HepG2 (cell line): ENCODE results near the gene SDC1. TPM values are rescaled to one million over a fixed set of nuclear protein-coding genes. Genes with fewer than 3 reads are reported as not detected.

ENCODE experiments used
- ATAD3A ChIP-seq: sonication (generic); formaldehyde crosslinking; IDR thresholded peaks from 2 replicates; pipeline ENCODE4 v1.4.0; 2020; ENCODE audit warnings: missing genetic modification reagents
- FOSL2 ChIP-seq: sonication (generic); formaldehyde crosslinking; IDR thresholded peaks from 2 replicates; pipeline ENCODE4 v1.4.0; 2020; ENCODE audit warnings: missing genetic modification reagents
- GABPB1 ChIP-seq: IDR thresholded peaks from 2 replicates; pipeline ENCODE4 v1.6.1; 2016; ENCODE audit warnings: mild to moderate bottlenecking, missing genetic modification reagents, moderate library complexity, missing compliant biosample characterization
- GLI4 ChIP-seq: sonication (generic); formaldehyde crosslinking; IDR thresholded peaks from 2 replicates; pipeline ENCODE4 v1.5.1; 2020; ENCODE audit warnings: missing genetic modification reagents, mild to moderate bottlenecking, moderate library complexity, borderline replicate concordance
- HDAC2 ChIP-seq: sonication (generic); formaldehyde crosslinking; IDR thresholded peaks from 2 replicates; pipeline ENCODE4 v1.4.0; 2020; ENCODE audit warnings: missing genetic modification reagents
- HOXA3 ChIP-seq: sonication (generic); formaldehyde crosslinking; IDR thresholded peaks from 2 replicates; pipeline ENCODE4 v1.5.0; 2020; ENCODE audit warnings: missing genetic modification reagents
- IKZF1 ChIP-seq: fragments of 450-650 bp; IDR thresholded peaks from 2 replicates; pipeline ENCODE4 v1.7.1; 2016
- JUND ChIP-seq: sonication (generic); formaldehyde crosslinking; IDR thresholded peaks from 2 replicates; pipeline ENCODE4 v1.8.0; 2022; ENCODE audit warnings: mild to moderate bottlenecking, missing genetic modification reagents
- MAFF ChIP-seq: IDR thresholded peaks from 2 replicates; pipeline ENCODE4 v1.6.1; 2011; ENCODE audit warnings: low read depth, low read length, improper control_type of control experiment
- RORA ChIP-seq: sonication (generic); formaldehyde crosslinking; IDR thresholded peaks from 2 replicates; pipeline ENCODE4 v1.5.0; 2020; ENCODE audit warnings: mild to moderate bottlenecking, missing genetic modification reagents, moderate library complexity
- SOX13 ChIP-seq, 3 experiments: fragments of 450-650 bp in 1 of 3; sonication (generic) in 1 of 3; formaldehyde crosslinking in 1 of 3; IDR thresholded peaks in 2 of 3; conservative IDR thresholded peaks in 1 of 3; 2 replicates each; pipeline versions ENCODE4 v1.5.0 to v1.6.1; 2016 to 2020; ENCODE audit warnings: antibody characterized with exemption in 1 of 3, mild to moderate bottlenecking in 1 of 3, missing compliant biosample characterization in 1 of 3, missing genetic modification reagents in 1 of 3, moderate library complexity in 1 of 3
- TEAD3 ChIP-seq: optimal IDR thresholded peaks from 2 replicates; pipeline ENCODE3; 2016; ENCODE audit warnings: borderline replicate concordance
- ZFP90 ChIP-seq: sonication (generic); formaldehyde crosslinking; IDR thresholded peaks from 2 replicates; pipeline ENCODE4 v1.8.0; 2022; ENCODE audit warnings: missing genetic modification reagents, mild to moderate bottlenecking, inconsistent platforms, borderline replicate concordance
- ZNF382 ChIP-seq: sonication (generic); formaldehyde crosslinking; IDR thresholded peaks from 2 replicates; pipeline ENCODE4 v1.5.0; 2020; ENCODE audit warnings: missing genetic modification reagents, mild to moderate bottlenecking, borderline replicate concordance
- ZNF577 ChIP-seq: sonication (generic); formaldehyde crosslinking; IDR thresholded peaks from 2 replicates; pipeline ENCODE4 v1.4.0; 2020; ENCODE audit warnings: mild to moderate bottlenecking, low read depth, missing genetic modification reagents, borderline replicate concordance
- ZNF7 ChIP-seq: IDR thresholded peaks from 2 replicates; pipeline ENCODE4 v1.6.1; 2016; ENCODE audit warnings: missing biosample characterization, missing genetic modification reagents
- ZNF839 ChIP-seq: sonication (generic); formaldehyde crosslinking; IDR thresholded peaks from 2 replicates; pipeline ENCODE4 v1.4.0; 2020; ENCODE audit warnings: missing genetic modification reagents, mild to moderate bottlenecking, borderline replicate concordance
- ZSCAN29 ChIP-seq: sonication (generic); formaldehyde crosslinking; conservative IDR thresholded peaks from 2 replicates; pipeline ENCODE4 v1.4.0; 2020; ENCODE audit warnings: mild to moderate bottlenecking, missing genetic modification reagents
- polyA plus RNA-seq, 8 experiments: library from polyadenylated mRNA; depleted of rRNA in 3 of 8; stranded (reverse) in 7 of 8; unstranded in 1 of 8; fragments of >200 nt; fragmentation: Illumina TruSeq in 4 of 8; extraction: Trizol in 4 of 8; gene quantifications; 2 replicates each; pipeline versions ENCODE4 v1.2.1 to v1.2.3, GENCODE V29; 2011 to 2016; ENCODE audit warnings: low read depth in 4 of 8, missing spikeins in 1 of 8, mixed read lengths in 1 of 8; ENCODE audit not compliant: insufficient read depth in 1 of 8
- total RNA-seq, 5 experiments: library from RNA; depleted of rRNA; stranded (reverse); fragments of >200 nt; fragmentation: Illumina TruSeq; extraction: Trizol; gene quantifications; 2 replicates each; pipeline ENCODE4 v1.2.3, GENCODE V29; 2016; ENCODE audit warnings: low read depth in 1 of 5
- TF ChIP-seq, protein P1 (sequence below): sonication (generic); formaldehyde crosslinking; conservative IDR thresholded peaks from 2 replicates; pipeline ENCODE4 v1.4.0; 2020; ENCODE audit warnings: missing genetic modification reagents
- TF ChIP-seq, protein P2 (sequence below): sonication (generic); formaldehyde crosslinking; IDR thresholded peaks from 2 replicates; pipeline ENCODE4 v1.8.0; 2022; ENCODE audit warnings: mild to moderate bottlenecking, missing genetic modification reagents; ENCODE audit not compliant: insufficient replicate concordance
- TF ChIP-seq, protein P3 (sequence below): fragments of 450-650 bp; IDR thresholded peaks from 2 replicates; pipeline ENCODE4 v1.6.1; 2017
- TF ChIP-seq, protein P4 (sequence below): IDR thresholded peaks from 2 replicates; pipeline ENCODE4 v1.6.1; 2016; ENCODE audit warnings: missing biosample characterization, missing genetic modification reagents, low read depth
- TF ChIP-seq, protein P5 (sequence below): sonication (generic); formaldehyde crosslinking; IDR thresholded peaks from 2 replicates; pipeline ENCODE4 v1.5.0; 2020; ENCODE audit warnings: missing genetic modification reagents

Gene SDC1
- total and polyA plus RNA-seq, 2 of the 13 experiments (the other 11 are each of a cell fraction or from before 2014, with no cell fraction given) = 108 to 119 TPM

DNA sequence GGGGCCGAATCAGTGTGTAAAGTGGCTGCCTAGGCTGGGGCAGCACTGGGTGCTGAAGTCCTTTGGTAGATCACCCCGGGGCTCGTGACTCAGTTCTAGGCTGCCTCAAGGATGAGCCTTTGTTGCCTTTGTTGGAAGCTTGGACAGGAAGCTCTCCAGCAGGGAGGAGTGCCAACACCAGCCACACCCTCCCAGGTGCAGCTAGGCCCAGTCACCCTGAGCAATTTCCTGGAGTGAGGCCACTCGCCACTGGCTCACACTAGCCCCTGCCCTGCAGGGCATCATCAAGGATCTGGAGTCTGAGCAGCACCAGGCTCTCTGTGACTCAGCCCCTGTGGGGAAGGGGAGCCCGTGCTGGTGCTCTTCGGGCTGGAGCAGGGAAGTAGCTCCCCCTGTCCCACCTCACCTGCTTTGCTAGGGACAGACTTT, 6.7 kb upstream of the SDC1 start (continued):
- TF ChIP-seq, protein P1, sequence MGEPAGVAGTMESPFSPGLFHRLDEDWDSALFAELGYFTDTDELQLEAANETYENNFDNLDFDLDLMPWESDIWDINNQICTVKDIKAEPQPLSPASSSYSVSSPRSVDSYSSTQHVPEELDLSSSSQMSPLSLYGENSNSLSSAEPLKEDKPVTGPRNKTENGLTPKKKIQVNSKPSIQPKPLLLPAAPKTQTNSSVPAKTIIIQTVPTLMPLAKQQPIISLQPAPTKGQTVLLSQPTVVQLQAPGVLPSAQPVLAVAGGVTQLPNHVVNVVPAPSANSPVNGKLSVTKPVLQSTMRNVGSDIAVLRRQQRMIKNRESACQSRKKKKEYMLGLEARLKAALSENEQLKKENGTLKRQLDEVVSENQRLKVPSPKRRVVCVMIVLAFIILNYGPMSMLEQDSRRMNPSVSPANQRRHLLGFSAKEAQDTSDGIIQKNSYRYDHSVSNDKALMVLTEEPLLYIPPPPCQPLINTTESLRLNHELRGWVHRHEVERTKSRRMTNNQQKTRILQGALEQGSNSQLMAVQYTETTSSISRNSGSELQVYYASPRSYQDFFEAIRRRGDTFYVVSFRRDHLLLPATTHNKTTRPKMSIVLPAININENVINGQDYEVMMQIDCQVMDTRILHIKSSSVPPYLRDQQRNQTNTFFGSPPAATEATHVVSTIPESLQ = no peak
- TF ChIP-seq ZNF7 (no peak), GABPB1 (CRISPR knock-in tag) (peak; percentile 23; the same call in 1 of the 2 replicates), ATAD3A (CRISPR knock-in tag) (no peak), HDAC2 (CRISPR knock-in tag) (no peak), HOXA3 (CRISPR knock-in tag) (0 out of 2 replicates have a peak, but pooled peaks have one; percentile 13), TEAD3 (CRISPR knock-in tag) (peak; percentile 39), GLI4 (CRISPR knock-in tag) (no peak), ZNF839 (no peak), ZNF382 (CRISPR knock-in tag) (no peak), ZSCAN29 (CRISPR knock-in tag) (no peak), SOX13 (IDR thresholded peaks at IDR 0.05) (no peak), SOX13 (CRISPR knock-in tag; conservative IDR thresholded peaks at IDR 0.05 in 1 of 2, IDR thresholded peaks at IDR 0.05 in 1 of 2) (peak in 1 of 2 experiments; percentile 6; a peak in 1 of 4 replicates), IKZF1 (no peak), ZFP90 (0 out of 2 replicates have a peak, but pooled peaks have one; percentile 40), MAFF (no peak), RORA (no peak), FOSL2 (peak; percentile 47; the same call in 1 of the 2 replicates), JUND (CRISPR knock-in tag) (no peak), ZNF577 (CRISPR knock-in tag) (no peak)
- TF ChIP-seq, protein P2, sequence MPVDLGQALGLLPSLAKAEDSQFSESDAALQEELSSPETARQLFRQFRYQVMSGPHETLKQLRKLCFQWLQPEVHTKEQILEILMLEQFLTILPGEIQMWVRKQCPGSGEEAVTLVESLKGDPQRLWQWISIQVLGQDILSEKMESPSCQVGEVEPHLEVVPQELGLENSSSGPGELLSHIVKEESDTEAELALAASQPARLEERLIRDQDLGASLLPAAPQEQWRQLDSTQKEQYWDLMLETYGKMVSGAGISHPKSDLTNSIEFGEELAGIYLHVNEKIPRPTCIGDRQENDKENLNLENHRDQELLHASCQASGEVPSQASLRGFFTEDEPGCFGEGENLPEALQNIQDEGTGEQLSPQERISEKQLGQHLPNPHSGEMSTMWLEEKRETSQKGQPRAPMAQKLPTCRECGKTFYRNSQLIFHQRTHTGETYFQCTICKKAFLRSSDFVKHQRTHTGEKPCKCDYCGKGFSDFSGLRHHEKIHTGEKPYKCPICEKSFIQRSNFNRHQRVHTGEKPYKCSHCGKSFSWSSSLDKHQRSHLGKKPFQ = no peak
- TF ChIP-seq, protein P3, sequence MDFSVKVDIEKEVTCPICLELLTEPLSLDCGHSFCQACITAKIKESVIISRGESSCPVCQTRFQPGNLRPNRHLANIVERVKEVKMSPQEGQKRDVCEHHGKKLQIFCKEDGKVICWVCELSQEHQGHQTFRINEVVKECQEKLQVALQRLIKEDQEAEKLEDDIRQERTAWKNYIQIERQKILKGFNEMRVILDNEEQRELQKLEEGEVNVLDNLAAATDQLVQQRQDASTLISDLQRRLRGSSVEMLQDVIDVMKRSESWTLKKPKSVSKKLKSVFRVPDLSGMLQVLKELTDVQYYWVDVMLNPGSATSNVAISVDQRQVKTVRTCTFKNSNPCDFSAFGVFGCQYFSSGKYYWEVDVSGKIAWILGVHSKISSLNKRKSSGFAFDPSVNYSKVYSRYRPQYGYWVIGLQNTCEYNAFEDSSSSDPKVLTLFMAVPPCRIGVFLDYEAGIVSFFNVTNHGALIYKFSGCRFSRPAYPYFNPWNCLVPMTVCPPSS = no peak
- TF ChIP-seq, protein P4, sequence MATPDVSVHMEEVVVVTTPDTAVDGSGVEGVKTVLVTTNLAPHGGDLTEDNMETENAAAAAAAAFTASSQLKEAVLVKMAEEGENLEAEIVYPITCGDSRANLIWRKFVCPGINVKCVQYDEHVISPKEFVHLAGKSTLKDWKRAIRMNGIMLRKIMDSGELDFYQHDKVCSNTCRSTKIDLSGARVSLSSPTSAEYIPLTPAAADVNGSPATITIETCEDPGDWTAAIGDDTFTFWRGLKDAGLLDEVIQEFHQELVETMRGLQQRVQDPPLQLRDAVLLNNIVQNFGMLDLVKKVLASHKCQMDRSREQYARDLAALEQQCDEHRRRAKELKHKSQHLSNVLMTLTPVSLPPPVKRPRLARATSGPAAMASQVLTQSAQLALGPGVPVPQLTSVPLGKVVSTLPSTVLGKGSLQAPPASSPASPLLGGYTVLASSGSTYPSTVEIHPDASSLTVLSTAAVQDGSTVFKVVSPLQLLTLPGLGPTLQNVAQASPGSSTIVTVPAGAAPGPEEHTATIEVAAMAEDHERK = no peak
- TF ChIP-seq, protein P5, sequence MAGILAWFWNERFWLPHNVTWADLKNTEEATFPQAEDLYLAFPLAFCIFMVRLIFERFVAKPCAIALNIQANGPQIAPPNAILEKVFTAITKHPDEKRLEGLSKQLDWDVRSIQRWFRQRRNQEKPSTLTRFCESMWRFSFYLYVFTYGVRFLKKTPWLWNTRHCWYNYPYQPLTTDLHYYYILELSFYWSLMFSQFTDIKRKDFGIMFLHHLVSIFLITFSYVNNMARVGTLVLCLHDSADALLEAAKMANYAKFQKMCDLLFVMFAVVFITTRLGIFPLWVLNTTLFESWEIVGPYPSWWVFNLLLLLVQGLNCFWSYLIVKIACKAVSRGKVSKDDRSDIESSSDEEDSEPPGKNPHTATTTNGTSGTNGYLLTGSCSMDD (CRISPR knock-in tag) = no peak
